ENCODE results near the gene EIF5AL1.
"Not testable (repeated sequence)": the region's sequence is repeated elsewhere in the genome, so short reads cannot be mapped to it uniquely, and the experiment has no call there.

- TF ChIP-seq CTCF (IDR thresholded peaks at IDR 0.05; ENCODE audit: low read length); EZH2 (IDR thresholded peaks at IDR 0.05; ENCODE audit: borderline replicate concordance, low read length): not testable (repeated sequence)
These were observed 5.2 kb downstream of the EIF5AL1 start for GRCh38 chr10:79517567-79517966.

All from OCI-LY1 (cell line).